Stimulated activated CD8-positive, alpha-beta memory T cell treated with anti-CD3 and anti-CD28 coated beads, Interleukin-7, amount 100 ng/mL, for 48 hours (primary cell): Measurements from ENCODE around the gene MYO5A.
A peak's percentile ranks its signal among the peaks of the same experiment; 100 is the strongest.

ENCODE experiments used
- DNase-seq, 2 donors: peaks; one replicate each; pipeline ENCODE4 v3.0.0-alpha.2; 2020; ENCODE audit warnings: low read depth in 1 of 2; ENCODE audit errors: extremely low read depth in 1 of 2

Gene MYO5A

DNA sequence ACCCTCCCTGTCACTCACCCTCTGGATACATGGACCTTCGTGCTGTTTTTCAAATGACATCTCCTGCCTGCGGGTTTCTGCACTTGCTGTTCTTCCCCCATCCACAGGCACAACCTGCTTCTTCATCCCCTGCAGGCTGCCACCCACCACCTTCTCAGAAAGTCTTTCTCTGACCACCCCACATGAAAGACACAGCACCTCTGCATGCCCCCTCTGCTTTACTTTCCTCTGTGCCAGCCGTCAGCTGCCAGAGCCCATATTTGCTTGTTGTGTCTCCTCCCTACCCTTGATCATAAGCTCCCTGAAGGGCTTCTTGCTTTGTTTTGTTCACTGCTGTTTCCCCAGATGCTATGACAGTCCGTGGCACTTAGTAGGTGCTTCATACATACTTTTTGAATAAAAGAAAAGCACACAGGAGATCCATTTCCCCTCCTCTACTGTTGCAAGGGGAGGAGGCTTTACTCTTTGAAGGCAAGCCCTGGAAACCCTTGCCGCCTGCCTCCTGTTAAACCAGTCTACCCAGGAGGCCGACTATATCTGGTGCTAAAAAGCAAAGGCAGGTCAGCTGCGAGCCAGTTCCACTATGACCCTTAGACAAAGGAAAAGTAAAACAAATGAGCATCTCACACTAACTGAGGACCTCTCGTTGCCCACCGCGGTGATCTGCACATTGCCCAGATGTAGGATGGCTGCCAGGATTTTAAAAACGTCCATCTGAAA is 265.0 kb downstream of the MYO5A start:
- no peak for DNase-seq

DNA sequence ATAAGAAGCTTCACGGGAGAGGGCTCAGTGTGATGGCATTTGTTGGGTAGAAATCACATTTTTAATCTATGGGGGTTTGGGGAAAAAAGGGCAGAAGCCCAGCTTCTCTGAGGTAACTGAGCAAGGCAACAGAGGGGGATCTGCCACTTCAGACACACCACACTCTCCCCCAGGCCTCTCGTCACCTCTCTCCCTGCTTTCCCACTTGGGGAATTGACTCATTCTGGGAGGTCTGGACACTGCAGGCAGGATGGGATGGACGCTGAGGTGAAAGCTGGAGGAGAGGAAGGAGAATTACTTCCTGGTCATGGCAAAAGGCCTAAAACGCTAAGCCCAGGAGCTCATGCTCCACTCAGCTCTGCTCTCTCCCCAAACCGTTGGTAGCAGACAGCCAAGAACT is 266.3 kb downstream of the MYO5A start:
- DNase-seq, result no peak

DNA sequence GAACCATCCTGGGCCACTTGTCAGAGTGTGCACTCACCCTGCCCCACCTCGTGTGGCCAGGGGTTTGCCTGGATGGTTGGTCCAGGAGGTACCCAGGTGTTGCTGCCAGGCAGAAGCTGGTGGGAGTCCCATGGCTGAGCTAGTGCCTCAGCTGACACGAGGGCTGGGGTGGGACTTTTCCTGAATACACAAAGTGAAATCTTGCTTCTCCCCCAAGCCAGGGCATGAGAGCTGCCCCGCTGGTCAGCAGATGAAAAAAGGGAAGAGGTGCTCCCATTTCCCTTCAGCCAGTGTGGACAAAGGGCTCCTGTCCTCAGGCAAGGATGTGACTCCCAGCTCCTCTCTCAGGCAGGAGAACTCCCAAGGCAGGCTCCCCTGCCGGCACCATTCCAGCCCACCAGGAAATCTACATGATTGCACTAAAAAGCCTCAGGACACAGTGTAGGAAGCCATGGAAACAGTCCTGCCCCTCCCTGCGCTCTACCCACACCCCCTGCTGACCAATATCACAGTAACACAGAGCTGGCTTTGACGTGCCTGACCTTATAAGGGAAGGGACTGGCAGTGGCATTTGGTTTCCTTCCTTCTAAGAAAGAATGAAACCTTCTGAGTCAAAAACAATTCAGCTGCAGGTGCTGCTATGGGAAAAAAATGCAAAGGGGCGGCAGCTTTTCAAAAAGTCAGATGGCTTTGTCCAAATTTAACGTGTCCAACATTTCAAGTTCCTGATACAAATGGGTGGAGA is 267.0 kb downstream of the MYO5A start:
- peak; percentile 30 to 73 for DNase-seq

DNA sequence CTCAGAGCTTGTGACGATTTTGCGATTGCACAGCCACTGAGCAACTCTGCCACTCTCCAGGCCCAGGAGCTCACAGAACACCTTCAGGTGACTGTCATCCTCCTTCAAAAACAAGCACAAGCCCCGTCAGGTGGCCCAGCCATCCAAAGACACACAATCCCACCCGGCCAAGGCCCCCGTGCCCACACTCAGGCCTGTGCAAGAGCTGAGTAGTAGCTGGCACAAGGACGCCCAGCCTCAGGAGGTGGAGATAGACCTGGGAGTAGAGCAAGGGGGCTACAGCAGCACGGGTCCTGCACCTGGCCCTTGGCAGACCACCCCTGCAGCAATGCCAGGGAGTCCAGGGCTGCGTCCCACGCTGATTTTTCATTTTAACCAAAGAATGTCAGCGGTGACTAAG is 267.7 kb downstream of the MYO5A start:
- no peak for DNase-seq

DNA sequence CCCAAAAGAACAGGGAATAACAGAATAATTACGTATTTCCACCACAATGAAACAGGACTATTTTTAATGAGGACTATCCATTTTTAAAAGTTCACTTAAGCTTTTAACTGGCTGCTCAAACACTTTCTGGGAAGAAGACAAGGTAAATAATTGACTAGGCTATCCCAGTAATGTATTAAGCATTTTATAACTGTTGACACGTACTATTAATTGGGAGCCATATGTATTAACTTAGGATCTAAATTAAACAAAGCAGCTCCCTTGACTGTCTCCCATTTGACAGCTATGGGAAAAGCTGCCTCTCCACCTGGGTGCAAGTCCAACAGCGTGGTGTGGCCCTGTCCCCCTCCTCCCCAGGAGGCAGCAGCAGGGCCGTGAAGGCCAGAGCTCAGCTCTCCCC is 269.2 kb downstream of the MYO5A start:
- no peak for DNase-seq

DNA sequence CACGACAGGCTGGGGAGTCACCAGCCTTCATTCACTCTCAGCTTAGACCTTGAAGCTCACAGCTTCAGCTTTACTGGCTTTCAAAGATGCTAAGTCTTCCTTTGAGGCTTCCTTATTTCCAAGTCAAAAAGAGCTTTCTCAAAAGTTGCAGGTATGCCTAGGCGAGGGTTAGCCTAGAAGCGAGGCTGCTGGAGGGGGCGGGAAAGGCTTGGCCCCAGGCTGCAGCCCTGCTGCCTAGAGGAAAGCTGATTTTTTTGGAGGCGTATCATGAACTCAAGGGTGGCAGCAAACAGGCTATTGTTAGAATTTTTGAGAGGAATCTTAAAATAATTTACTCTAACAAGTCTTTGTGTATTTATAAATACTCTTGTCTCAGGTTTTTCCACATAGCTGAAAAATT is 270.2 kb downstream of the MYO5A start:
- DNase-seq, result no peak

DNA sequence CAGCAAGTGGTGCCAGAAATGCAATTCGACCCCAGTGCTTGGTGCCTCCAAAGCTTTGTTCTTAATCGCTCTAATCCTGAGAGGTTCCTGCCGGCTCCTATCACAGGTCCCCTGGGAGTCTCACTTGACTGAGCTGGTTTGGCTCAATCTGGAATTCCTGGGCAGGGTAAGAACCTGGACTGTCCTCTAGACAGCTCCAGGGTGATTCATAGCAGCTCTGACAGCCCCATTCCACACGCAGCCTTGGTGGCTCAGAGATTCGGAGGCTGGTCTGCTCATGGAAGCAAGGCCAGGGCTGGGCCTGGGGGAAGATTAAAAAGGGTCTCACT is 271.0 kb downstream of the MYO5A start:
- no peak for DNase-seq
